ENCODE measurements around the gene WRAP73. TPM values are rescaled to one million over a fixed set of nuclear protein-coding genes. Genes with fewer than 3 reads are reported as not detected.

WRAP73 gene
- total RNA-seq, 1 donor from 2014 or later, result 15.5 TPM

DNA sequence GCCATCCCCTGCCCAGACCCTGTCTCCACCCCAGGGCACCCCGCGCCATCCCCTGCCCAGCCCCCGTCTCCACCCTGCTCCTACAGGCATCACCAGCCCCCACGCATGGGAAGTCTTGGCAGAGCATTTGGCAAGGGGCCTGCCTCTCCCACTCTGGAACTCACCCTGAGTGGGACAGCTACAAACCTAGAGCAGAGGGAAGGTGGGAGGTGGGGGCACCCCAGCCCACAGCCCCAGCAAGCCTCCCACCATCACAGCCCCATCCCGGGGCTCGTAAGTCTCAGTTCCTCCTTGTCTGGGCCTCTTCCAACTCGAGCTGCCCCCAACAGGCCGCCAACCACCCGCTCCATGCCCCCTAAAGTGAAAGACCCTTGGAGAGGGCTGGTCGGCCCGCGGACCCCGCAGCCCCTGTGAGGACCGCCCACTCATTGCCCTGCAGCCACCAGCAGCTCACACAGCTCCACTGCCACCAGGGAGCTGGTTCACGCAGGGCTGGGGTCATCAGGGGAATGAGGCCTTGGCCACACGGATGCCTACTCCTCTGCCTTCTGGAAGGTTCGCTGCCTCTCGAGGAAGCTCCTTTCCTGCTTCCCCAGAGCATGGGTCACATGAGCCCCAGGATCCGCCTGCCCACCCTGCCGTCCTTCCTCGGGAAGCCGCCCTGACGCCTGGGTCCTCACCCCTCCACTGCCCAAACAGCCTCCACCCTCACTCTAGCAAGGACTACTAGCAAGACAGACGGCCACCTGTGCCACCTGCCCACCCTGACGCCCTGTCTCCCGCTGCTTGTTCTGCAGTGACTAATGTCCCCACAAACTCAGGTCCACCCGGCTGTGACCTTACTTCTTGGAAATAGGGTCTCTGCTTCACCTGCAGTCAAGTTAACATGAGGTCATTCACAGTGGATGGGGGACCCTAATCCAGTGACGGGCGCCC is 53.0 kb downstream of the WRAP73 start:
- TF ChIP-seq, protein P1, sequence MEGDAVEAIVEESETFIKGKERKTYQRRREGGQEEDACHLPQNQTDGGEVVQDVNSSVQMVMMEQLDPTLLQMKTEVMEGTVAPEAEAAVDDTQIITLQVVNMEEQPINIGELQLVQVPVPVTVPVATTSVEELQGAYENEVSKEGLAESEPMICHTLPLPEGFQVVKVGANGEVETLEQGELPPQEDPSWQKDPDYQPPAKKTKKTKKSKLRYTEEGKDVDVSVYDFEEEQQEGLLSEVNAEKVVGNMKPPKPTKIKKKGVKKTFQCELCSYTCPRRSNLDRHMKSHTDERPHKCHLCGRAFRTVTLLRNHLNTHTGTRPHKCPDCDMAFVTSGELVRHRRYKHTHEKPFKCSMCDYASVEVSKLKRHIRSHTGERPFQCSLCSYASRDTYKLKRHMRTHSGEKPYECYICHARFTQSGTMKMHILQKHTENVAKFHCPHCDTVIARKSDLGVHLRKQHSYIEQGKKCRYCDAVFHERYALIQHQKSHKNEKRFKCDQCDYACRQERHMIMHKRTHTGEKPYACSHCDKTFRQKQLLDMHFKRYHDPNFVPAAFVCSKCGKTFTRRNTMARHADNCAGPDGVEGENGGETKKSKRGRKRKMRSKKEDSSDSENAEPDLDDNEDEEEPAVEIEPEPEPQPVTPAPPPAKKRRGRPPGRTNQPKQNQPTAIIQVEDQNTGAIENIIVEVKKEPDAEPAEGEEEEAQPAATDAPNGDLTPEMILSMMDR (IDR thresholded peaks at IDR 0.05), result no peak
- H3K4me3 Mint-ChIP-seq (ENCODE audit: unreplicated experiment), result no peak overlapping the region
- no peaks in the 10 kb centered on the region for H3K36me3 Mint-ChIP-seq (ENCODE audit: low read depth)
- H3K27ac Mint-ChIP-seq (ENCODE audit: unreplicated experiment), result no peak overlapping the region
- no peaks in the 10 kb centered on the region for H3K9me3 Mint-ChIP-seq (ENCODE audit: low read depth)
- no peak for DNase-seq (ENCODE audit: low spot score)
- H3K4me1 Mint-ChIP-seq (ENCODE audit: low read depth), result no peaks in the 10 kb centered on the region
- peaks cover 4% of the 10 kb centered on the region for H3K27me3 Mint-ChIP-seq (ENCODE audit: low read depth)

- H3K27ac Mint-ChIP-seq (ENCODE audit: unreplicated experiment), result no peak overlapping the region
These were observed 54.0 kb downstream of the WRAP73 start for GRCh38 chr1:3595949-3596348.

DNA sequence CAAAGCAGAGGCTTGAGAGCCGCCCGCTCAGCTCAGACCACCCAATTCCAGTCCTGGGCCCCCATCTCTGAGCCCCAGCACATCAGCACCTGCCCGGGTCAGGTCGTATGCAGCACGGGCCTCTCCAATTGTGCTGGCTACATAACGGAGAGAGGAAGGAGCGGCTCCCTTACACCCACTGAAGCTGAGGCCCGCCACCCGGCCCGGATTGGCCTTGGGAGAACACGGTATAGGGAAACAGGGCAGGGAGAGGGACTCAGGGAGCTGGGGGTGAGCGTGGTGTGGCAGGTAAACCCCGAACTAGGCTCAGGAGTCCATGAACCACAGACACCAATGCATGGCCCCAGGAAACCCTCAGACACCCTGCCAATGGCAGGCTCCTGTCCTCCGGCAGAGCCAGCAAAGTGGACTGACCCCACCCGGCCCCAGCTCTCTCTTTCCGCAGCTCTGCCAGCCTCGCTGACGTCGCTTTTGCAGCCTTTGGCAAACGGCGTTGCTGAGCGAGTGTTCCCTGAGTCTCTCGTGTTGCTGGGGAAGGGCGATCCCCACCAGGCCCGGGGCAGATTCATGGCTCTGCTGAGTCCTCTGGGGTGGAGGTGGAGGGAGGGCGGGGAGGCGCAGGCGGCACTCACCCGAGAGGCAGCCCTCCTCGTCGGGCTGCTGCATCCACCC is 55.1 kb downstream of the WRAP73 start:
- H3K36me3 Mint-ChIP-seq (ENCODE audit: low read depth), result no peaks in the 10 kb centered on the region
- peaks cover 8% of the 10 kb centered on the region for H3K4me1 Mint-ChIP-seq (ENCODE audit: low read depth)
- H3K4me3 Mint-ChIP-seq (ENCODE audit: unreplicated experiment), result no peak overlapping the region
- DNase-seq (ENCODE audit: low spot score), result no peak
- TF ChIP-seq, protein P1 (IDR thresholded peaks at IDR 0.05), result no peak
- peaks cover 4% of the 10 kb centered on the region for H3K27me3 Mint-ChIP-seq (ENCODE audit: low read depth)
- no peak overlapping the region for H3K27ac Mint-ChIP-seq (ENCODE audit: unreplicated experiment)
- no peaks in the 10 kb centered on the region for H3K9me3 Mint-ChIP-seq (ENCODE audit: low read depth)

More at GRCh38 chr1:3595949-3596348, 54.0 kb downstream of the WRAP73 start:
- no peak overlapping the region for H3K4me3 Mint-ChIP-seq (ENCODE audit: unreplicated experiment)
- H3K27me3 Mint-ChIP-seq (ENCODE audit: low read depth), result peaks cover 4% of the 10 kb centered on the region
- TF ChIP-seq, protein P1 (IDR thresholded peaks at IDR 0.05), result no peak
- DNase-seq (ENCODE audit: low spot score), result no peak
- H3K9me3 Mint-ChIP-seq (ENCODE audit: low read depth), result no peaks in the 10 kb centered on the region
- no peaks in the 10 kb centered on the region for H3K4me1 Mint-ChIP-seq (ENCODE audit: low read depth)
- H3K36me3 Mint-ChIP-seq (ENCODE audit: low read depth), result no peaks in the 10 kb centered on the region

GRCh38 chr1:3593745-3594144 is 56.2 kb downstream of the WRAP73 start:
- Mint-ChIP-seq H3K27ac (ENCODE audit: unreplicated experiment) (no peak overlapping the region), H3K27me3 (ENCODE audit: low read depth) (peaks cover 4% of the 10 kb centered on the region), H3K9me3 (ENCODE audit: low read depth) (no peaks in the 10 kb centered on the region), H3K4me3 (ENCODE audit: unreplicated experiment) (no peak overlapping the region), H3K4me1 (ENCODE audit: low read depth) (peaks cover 8% of the 10 kb centered on the region), H3K36me3 (ENCODE audit: low read depth) (no peaks in the 10 kb centered on the region)
- TF ChIP-seq, protein P1 (IDR thresholded peaks at IDR 0.05), result no peak
- DNase-seq (ENCODE audit: low spot score), result no peak

- Mint-ChIP-seq H3K9me3 (ENCODE audit: low read depth) (no peaks in the 10 kb centered on the region), H3K27me3 (ENCODE audit: low read depth) (peaks cover 4% of the 10 kb centered on the region), H3K36me3 (ENCODE audit: low read depth) (no peaks in the 10 kb centered on the region), H3K27ac (ENCODE audit: unreplicated experiment) (no peak overlapping the region), H3K4me1 (ENCODE audit: low read depth) (peaks cover 8% of the 10 kb centered on the region), H3K4me3 (ENCODE audit: unreplicated experiment) (no peak overlapping the region)
- TF ChIP-seq, protein P1 (IDR thresholded peaks at IDR 0.05), result no peak
- no peak for DNase-seq (ENCODE audit: low spot score)
These were observed 56.6 kb downstream of the WRAP73 start for GRCh38 chr1:3593334-3593733.
